ENCODE measurements around the gene OR2M3. TPM values are rescaled to one million over a fixed set of nuclear protein-coding genes. Genes with fewer than 3 reads are reported as not detected.

The OR2M3 gene
- polyA plus RNA-seq, 10 donors, result 0.01 to 0.03 (median 0.01) TPM; not detected in 6

Other genes with a start within 250 kb of the OR2M3 start
- gene OR2L8, start 248.4 kb upstream of the OR2M3 start, polyA plus RNA-seq (ENCODE audit: insufficient read length in 10 of 10), result not detected
- not detected for gene OR2AK2, start 232.0 kb upstream of the OR2M3 start, polyA plus RNA-seq (ENCODE audit: insufficient read length in 10 of 10)
- gene OR2L5, start 183.6 kb upstream of the OR2M3 start, polyA plus RNA-seq (ENCODE audit: insufficient read length in 10 of 10), result not detected
- under 1 TPM in 3 of 10 donors, not detected in 7; 0.04 to 0.08 (median 0.06) TPM for gene OR2L2, start 167.2 kb upstream of the OR2M3 start, polyA plus RNA-seq (ENCODE audit: insufficient read length in 10 of 10)
- gene OR2L3, start 150.4 kb upstream of the OR2M3 start, polyA plus RNA-seq (ENCODE audit: insufficient read length in 10 of 10), result not detected
- under 1 TPM in 1 of 10 donors, not detected in 9; 0.05 TPM for gene OR2L13, start 102.1 kb upstream of the OR2M3 start, polyA plus RNA-seq (ENCODE audit: insufficient read length in 10 of 10)
- gene OR2M5, start 52.1 kb upstream of the OR2M3 start, polyA plus RNA-seq (ENCODE audit: insufficient read length in 10 of 10), result not detected
- gene OR2M2, start 22.4 kb upstream of the OR2M3 start, polyA plus RNA-seq (ENCODE audit: insufficient read length in 10 of 10), result not detected
- gene OR2M4, start 34.2 kb downstream of the OR2M3 start, polyA plus RNA-seq (ENCODE audit: insufficient read length in 10 of 10), result under 1 TPM in 4 of 10 donors, not detected in 6; 0.01 to 0.04 (median 0.03) TPM
- gene OR2T33, start 80.7 kb downstream of the OR2M3 start, polyA plus RNA-seq (ENCODE audit: insufficient read length in 10 of 10), result not detected
- under 1 TPM in 2 of 10 donors, not detected in 8; 0.03 to 0.16 TPM for gene OR2T12, start 106.2 kb downstream of the OR2M3 start, polyA plus RNA-seq (ENCODE audit: insufficient read length in 10 of 10)
- gene OR2M7, start 127.3 kb downstream of the OR2M3 start, polyA plus RNA-seq (ENCODE audit: insufficient read length in 10 of 10), result not detected
- gene OR14C36, start 151.5 kb downstream of the OR2M3 start, polyA plus RNA-seq (ENCODE audit: insufficient read length in 10 of 10), result not detected
- not detected for gene OR2T4, start 164.4 kb downstream of the OR2M3 start, polyA plus RNA-seq (ENCODE audit: insufficient read length in 10 of 10)
- gene OR2T6, start 178.5 kb downstream of the OR2M3 start, polyA plus RNA-seq (ENCODE audit: insufficient read length in 10 of 10), result not detected
- gene OR2T1, start 205.8 kb downstream of the OR2M3 start, polyA plus RNA-seq (ENCODE audit: insufficient read length in 10 of 10), result not detected
- not detected for gene OR2T2, start 248.4 kb downstream of the OR2M3 start, polyA plus RNA-seq (ENCODE audit: insufficient read length in 10 of 10)

All from muscle of back (tissue), 10 donors.